ENCODE measurements around the gene OPCML.

- TF ChIP-seq CTCF (IDR thresholded peaks at IDR 0.05) (no peak), POLR2A (IDR thresholded peaks at IDR 0.05) (no peak), POLR2AphosphoS5 (IDR thresholded peaks at IDR 0.05) (no peak)
Measured at GRCh38 chr11:132770829-132771530, 761.3 kb downstream of the OPCML start.

All from suprapubic skin (tissue), 4 donors.